Activated CD4-positive, alpha-beta T cell treated with anti-CD3 and anti-CD28 coated beads, Interleukin-2, amount 10 ng/mL, durations not matched to agents 7 days and 5 days (primary cell): ENCODE data around the gene SCNM1. TPM values are rescaled to one million over a fixed set of nuclear protein-coding genes. Genes with fewer than 3 reads are reported as not detected.

Source experiments
- CTCF ChIA-PET: fragments of 350-600 bp; sonication (Branson Sonifier 250); formaldehyde crosslinking; loops from one replicate; lab custom pipeline; 2021; ENCODE audit warnings: antibody characterized with exemption; lab: Charles Lee
- POLR2A ChIA-PET: fragments of 350-600 bp; sonication (Branson Sonifier 250); formaldehyde crosslinking; loops from one replicate; lab custom pipeline; 2021; ENCODE audit warnings: antibody characterized with exemption; lab: Charles Lee
- DNase-seq: peaks from one replicate; pipeline ENCODE4 v3.0.0-alpha.2; 2020
- H3K27ac Mint-ChIP-seq: one replicate; pipeline ENCODE4 v1.8.0; 2021; ENCODE audit warnings: mild to moderate bottlenecking, moderate library complexity, mixed read lengths
- H3K27me3 Mint-ChIP-seq: one replicate; pipeline ENCODE4 v1.8.0; 2021; ENCODE audit warnings: mixed read lengths
- H3K36me3 Mint-ChIP-seq: one replicate; pipeline ENCODE4 v1.8.0; 2021; ENCODE audit warnings: low read depth, mixed read lengths
- H3K4me1 Mint-ChIP-seq: one replicate; pipeline ENCODE4 v1.8.0; 2021; ENCODE audit warnings: mixed read lengths
- H3K4me3 Mint-ChIP-seq: one replicate; pipeline ENCODE4 v1.8.0; 2021; ENCODE audit warnings: mild to moderate bottlenecking, moderate library complexity, mixed read lengths
- H3K9me3 Mint-ChIP-seq: one replicate; pipeline ENCODE4 v1.8.0; 2021; ENCODE audit warnings: mixed read lengths
- total RNA-seq, 2 experiments: library from RNA; stranded (reverse); gene quantifications; one replicate each; pipeline ENCODE4 v1.2.3, GENCODE V29; 2021

The SCNM1 gene, protein sequence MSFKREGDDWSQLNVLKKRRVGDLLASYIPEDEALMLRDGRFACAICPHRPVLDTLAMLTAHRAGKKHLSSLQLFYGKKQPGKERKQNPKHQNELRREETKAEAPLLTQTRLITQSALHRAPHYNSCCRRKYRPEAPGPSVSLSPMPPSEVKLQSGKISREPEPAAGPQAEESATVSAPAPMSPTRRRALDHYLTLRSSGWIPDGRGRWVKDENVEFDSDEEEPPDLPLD
- total RNA-seq: 10 to 100 TPM; 63.7 to 70.9 TPM

- ChIA-PET CTCF (interaction anchor here (0.6 to 3.4 kb wide), 2 partner anchors 10 to 582 kb away, joined by 6 to 13 read pairs; partner anchors contain the start of gene TNFAIP8L2), POLR2A (interaction anchor here (0.9 kb wide), 1 partner anchor 9 kb away, joined by 3 read pairs; the partner anchor contains the start of gene TNFAIP8L2)
- H3K4me3 Mint-ChIP-seq: peak within 1 kb of the TSS; percentile 93
- peak; percentile 99 for DNase-seq
- peak within 1 kb of the TSS; percentile 92 for H3K27ac Mint-ChIP-seq
- H3K9me3 Mint-ChIP-seq: no peaks in the 10 kb centered on the region
- peaks cover 60% of the 10 kb centered on the region for H3K4me1 Mint-ChIP-seq
- H3K36me3 Mint-ChIP-seq: peaks cover 69% of the 10 kb centered on the region
- H3K27me3 Mint-ChIP-seq: no peaks in the 10 kb centered on the region
These were observed at the start of gene SCNM1, which contains the start of gene LYSMD1 for GRCh38 chr1:151165738-151166504. Gene SCNM1 (plus strand): TSS chr1:151166144. CDS start chr1:151166153, 9 bp downstream. Gene LYSMD1 (minus strand): TSS chr1:151165902. CDS start chr1:151165258, 644 bp downstream.

DNA sequence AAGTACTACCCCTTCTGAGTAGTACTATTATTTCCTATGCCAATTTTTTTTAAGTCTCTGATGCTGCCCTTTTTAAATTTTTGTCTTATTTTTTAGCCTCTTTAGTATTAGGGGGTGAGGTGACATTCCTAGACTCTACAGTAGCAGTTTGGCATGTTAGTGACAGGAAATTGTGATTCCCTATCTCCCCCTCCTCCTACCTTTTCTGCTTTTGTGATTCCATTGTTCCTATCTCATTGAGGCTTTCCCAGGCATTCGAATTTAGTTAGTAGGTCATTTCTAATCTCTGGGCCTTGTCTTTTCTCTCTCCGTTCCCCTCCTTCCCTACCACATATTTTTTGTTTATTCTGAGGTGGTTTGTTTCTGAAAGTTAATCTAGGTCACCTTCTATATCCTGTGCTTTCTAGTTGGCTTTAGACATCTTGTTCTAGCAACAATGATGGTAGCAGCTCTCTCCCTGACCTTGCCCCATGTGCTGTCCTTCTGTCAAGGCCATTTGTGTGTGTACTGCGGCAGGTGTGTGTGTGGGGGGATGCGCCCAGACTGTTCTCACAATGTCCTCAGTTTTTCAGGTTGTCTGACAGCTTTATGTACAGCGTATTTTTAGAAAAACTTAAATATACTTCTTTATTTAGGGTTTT, 41.1 kb upstream of the SCNM1 start:
- H3K36me3 Mint-ChIP-seq: peaks cover 4% of the 10 kb centered on the region
- H3K4me3 Mint-ChIP-seq: no peak overlapping the region
- H3K27ac Mint-ChIP-seq: no peak overlapping the region
- POLR2A ChIA-PET: no interaction called here
- CTCF ChIA-PET: interaction anchor here (0.7 to 2.1 kb wide), 4 partner anchors 9 to 25 kb away, joined by 3 to 8 read pairs (median 4); no protein-coding TSS in a partner anchor
- H3K27me3 Mint-ChIP-seq: no peaks in the 10 kb centered on the region
- H3K9me3 Mint-ChIP-seq: no peaks in the 10 kb centered on the region
- H3K4me1 Mint-ChIP-seq: no peaks in the 10 kb centered on the region
- no peak for DNase-seq

DNA sequence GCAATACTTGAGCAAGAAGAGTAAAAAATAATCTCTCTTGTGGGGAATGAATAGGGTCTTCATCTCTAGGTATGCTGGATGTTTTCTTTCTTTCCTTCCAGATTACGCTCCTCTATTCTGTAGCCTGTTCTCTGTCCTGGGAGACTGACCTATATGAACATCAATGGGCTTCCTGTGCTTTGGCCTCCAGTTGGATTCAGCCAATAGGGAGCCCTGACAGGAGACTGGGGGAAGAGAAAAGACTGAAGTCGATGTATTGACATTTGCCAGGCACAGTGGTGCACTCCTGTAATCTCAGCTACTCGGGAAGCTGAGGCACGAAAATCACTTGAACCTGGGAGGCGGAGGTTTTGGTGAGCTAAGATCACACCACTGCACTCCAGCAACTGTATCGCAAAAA, 37.1 kb upstream of the SCNM1 start:
- H3K27me3 Mint-ChIP-seq: peaks cover 9% of the 10 kb centered on the region
- no peak for DNase-seq
- ChIA-PET CTCF (interaction anchor here (0.6 to 1.0 kb wide), 3 partner anchors 13 to 96 kb away, joined by 3 to 4 read pairs (median 3); partner anchors contain the start of gene TNFAIP8L2), POLR2A (interaction anchor here (0.6 kb wide), 1 partner anchor 61 kb away, joined by 8 read pairs; the partner anchor contains the start of gene VPS72)
- no peak overlapping the region for H3K4me3 Mint-ChIP-seq
- no peak overlapping the region for H3K27ac Mint-ChIP-seq
- H3K9me3 Mint-ChIP-seq: no peaks in the 10 kb centered on the region
- H3K36me3 Mint-ChIP-seq: peaks cover 2% of the 10 kb centered on the region
- H3K4me1 Mint-ChIP-seq: peaks cover 13% of the 10 kb centered on the region

- peaks cover 16% of the 10 kb centered on the region for H3K4me1 Mint-ChIP-seq
- no peaks in the 10 kb centered on the region for H3K9me3 Mint-ChIP-seq
- H3K4me3 Mint-ChIP-seq: peak overlapping the region; percentile 60
- ChIA-PET POLR2A (no interaction called here), CTCF (interaction anchor here (0.9 to 1.9 kb wide), 3 partner anchors 11 to 97 kb away, joined by 3 to 6 read pairs (median 4); no protein-coding TSS in a partner anchor)
- peaks cover 9% of the 10 kb centered on the region for H3K27me3 Mint-ChIP-seq
- DNase-seq: peak; percentile 82
- H3K27ac Mint-ChIP-seq: peak overlapping the region; percentile 81
- H3K36me3 Mint-ChIP-seq: no peaks in the 10 kb centered on the region
These were observed 34.9 kb upstream of the SCNM1 start for GRCh38 chr1:151130987-151131586.

- POLR2A ChIA-PET: interaction anchor here (0.6 kb wide), 1 partner anchor 58 kb away, joined by 10 read pairs; no protein-coding TSS in a partner anchor
- CTCF ChIA-PET: interaction anchor here (0.9 to 1.1 kb wide), 2 partner anchors 10 to 96 kb away, joined by 3 to 4 read pairs; no protein-coding TSS in a partner anchor
- H3K9me3 Mint-ChIP-seq: no peaks in the 10 kb centered on the region
- H3K36me3 Mint-ChIP-seq: no peaks in the 10 kb centered on the region
- peaks cover 21% of the 10 kb centered on the region for H3K4me1 Mint-ChIP-seq
- H3K27me3 Mint-ChIP-seq: peaks cover 9% of the 10 kb centered on the region
- H3K4me3 Mint-ChIP-seq: peak overlapping the region; percentile 60
- no peak for DNase-seq
- H3K27ac Mint-ChIP-seq: peak overlapping the region; percentile 81
These were observed 34.1 kb upstream of the SCNM1 start for GRCh38 chr1:151131701-151132334.

DNA sequence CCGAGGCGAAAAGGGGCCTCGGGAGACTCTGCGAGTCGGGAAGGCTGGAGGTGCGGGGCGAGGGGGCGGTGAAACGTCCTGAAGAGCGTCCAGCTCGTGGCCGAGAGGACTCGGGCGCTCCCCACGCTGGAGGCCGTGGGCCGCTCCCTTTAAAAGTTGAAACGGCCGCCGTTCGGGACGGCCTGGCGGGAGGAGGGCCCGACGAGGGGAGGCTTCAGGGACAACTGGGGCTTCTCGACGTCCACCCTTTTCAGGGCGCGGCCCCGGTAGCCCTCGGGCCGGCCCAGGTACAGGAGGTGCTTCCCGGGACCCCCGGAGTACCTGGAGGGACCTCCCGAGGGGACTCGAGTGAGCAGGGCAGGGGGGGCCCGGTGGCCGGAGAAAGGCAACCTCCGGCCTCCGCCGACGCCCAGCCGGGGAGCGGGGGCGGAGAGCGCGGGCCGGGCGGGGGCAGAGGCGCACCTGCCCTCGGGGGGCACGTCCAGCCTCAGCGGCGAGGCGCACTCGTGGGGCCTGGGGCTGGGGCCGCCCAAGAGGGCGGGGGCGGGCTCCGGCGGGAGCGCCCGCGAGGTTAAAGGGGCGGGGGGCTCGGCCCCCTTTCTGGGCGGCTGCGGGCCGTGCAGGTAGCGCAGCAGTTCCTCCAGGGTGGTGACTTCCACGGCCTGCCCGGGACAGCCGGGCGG, 33.5 kb upstream of the SCNM1 start:
- DNase-seq: no peak
- H3K9me3 Mint-ChIP-seq: no peaks in the 10 kb centered on the region
- ChIA-PET CTCF (interaction anchor here (1.5 to 2.9 kb wide), 2 partner anchors 24 to 33 kb away, joined by 3 to 11 read pairs; partner anchors contain the start of gene TNFAIP8L2), POLR2A (no interaction called here)
- H3K36me3 Mint-ChIP-seq: no peaks in the 10 kb centered on the region
- no peak overlapping the region for H3K4me3 Mint-ChIP-seq
- H3K27me3 Mint-ChIP-seq: peaks cover 9% of the 10 kb centered on the region
- peak overlapping the region; percentile 19 for H3K27ac Mint-ChIP-seq
- peaks cover 21% of the 10 kb centered on the region for H3K4me1 Mint-ChIP-seq

DNA sequence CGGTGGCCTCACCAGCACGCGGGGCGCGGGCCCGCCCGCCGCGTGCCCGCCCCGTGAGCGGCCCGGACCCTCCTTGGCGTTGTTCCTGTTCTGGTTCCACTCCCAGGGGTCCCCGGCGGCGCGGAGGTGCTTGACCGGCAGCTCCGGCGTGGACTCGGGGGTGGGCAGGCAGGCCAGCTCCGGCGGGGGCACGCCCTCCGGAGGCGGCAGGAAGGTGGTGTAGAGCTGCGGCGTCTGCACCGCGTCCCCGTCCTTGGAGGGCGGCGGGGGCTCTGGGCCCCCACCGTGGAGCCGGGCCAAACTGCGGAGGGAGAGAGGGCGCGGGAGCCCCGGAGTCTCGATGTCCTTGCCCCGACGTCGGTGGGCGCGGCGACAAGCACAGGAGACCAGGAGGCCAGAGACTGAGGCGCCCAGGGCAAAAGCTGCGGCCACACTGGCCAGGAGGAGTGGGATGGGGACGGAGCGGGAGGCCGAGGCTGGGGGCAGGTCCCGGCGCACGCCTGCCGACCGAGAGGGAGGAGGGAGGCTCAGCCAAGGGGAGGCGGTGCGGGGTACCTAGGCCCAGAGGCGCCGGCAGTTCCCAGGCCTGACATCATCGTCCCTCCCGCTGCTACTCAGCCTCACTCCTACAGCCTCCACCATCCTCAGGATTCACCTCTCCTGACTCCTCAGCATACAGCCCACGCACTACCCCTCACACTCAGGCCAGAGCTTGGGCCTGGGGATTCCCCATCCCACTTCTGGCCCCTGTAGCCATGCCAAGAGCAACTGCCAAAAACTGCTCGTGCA, 32.7 kb upstream of the SCNM1 start:
- Mint-ChIP-seq H3K4me1 (peaks cover 21% of the 10 kb centered on the region), H3K9me3 (no peaks in the 10 kb centered on the region), H3K27ac (no peak overlapping the region), H3K4me3 (no peak overlapping the region), H3K36me3 (no peaks in the 10 kb centered on the region), H3K27me3 (peaks cover 9% of the 10 kb centered on the region)
- CTCF ChIA-PET: interaction anchor here (0.6 to 2.9 kb wide), 7 partner anchors 9 to 82 kb away, joined by 3 to 11 read pairs (median 3); partner anchors contain the start of gene TNFAIP8L2
- POLR2A ChIA-PET: no interaction called here
- no peak for DNase-seq

GRCh38 chr1:151134396-151134795, 31.5 kb upstream of the SCNM1 start:
- Mint-ChIP-seq H3K4me3 (no peak overlapping the region), H3K9me3 (no peaks in the 10 kb centered on the region)
- POLR2A ChIA-PET: no interaction called here

DNA sequence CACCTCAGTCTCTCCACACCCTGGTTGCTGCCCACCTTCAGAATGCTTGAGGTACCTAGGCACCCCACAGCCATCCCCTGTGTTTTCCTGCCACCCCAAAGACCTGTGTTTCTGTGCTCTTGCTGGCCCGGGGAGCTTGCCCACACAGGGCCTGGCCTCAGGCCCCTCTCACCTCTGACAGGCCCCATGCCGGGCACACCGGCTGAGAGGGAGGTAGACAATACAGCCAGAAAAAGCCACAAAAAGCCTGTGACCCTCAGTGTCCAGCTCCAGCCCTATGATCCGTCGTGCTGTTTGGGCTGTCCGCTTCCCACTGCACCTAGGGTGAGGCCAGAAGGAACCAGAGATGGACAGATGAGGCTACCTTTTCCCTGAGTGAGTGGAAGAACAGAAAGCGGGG, 31.0 kb upstream of the SCNM1 start:
- POLR2A ChIA-PET: no interaction called here
- CTCF ChIA-PET: interaction anchor here (0.5 to 2.9 kb wide), 7 partner anchors 9 to 116 kb away, joined by 3 to 11 read pairs (median 4); partner anchors contain the start of gene TNFAIP8L2
- Mint-ChIP-seq H3K4me1 (peaks cover 21% of the 10 kb centered on the region), H3K27ac (no peak overlapping the region), H3K9me3 (no peaks in the 10 kb centered on the region), H3K4me3 (no peak overlapping the region), H3K27me3 (peaks cover 9% of the 10 kb centered on the region), H3K36me3 (no peaks in the 10 kb centered on the region)
- DNase-seq: no peak

More at GRCh38 chr1:151134396-151134795, 31.5 kb upstream of the SCNM1 start:
- peaks cover 21% of the 10 kb centered on the region for H3K4me1 Mint-ChIP-seq
- no peak overlapping the region for H3K27ac Mint-ChIP-seq
- H3K36me3 Mint-ChIP-seq: no peaks in the 10 kb centered on the region
- CTCF ChIA-PET: interaction anchor here (0.5 to 2.9 kb wide), 6 partner anchors 9 to 116 kb away, joined by 3 to 11 read pairs (median 4); no protein-coding TSS in a partner anchor
- DNase-seq: no peak
- H3K27me3 Mint-ChIP-seq: peaks cover 9% of the 10 kb centered on the region
